ENCODE results near the gene TMEM233. TPM values are rescaled to one million over a fixed set of nuclear protein-coding genes. Genes with fewer than 3 reads are reported as not detected.

The TMEM233 gene
- total RNA-seq, result not detected

GRCh38 chr12:119593578-119594398, at the start of gene TMEM233:
TSS of gene TMEM233 (plus strand) at chr12:119593774. CDS start at chr12:119593849, 75 bp downstream.
- POLR2A ChIA-PET, result no interaction called here
- CTCF ChIA-PET, result no interaction called here

GRCh38 chr12:119544765-119545625, 48.6 kb upstream of the TMEM233 start:
- CTCF ChIA-PET, result interaction anchor here (0.6 to 1.9 kb wide), 5 partner anchors 8 to 1140 kb away, joined by 3 to 7 read pairs (median 3); no protein-coding TSS in a partner anchor
- POLR2A ChIA-PET, result no interaction called here

- ChIA-PET POLR2A (no interaction called here), CTCF (no interaction called here)
These were observed 47.2 kb upstream of the TMEM233 start for GRCh38 chr12:119546340-119546739.

GRCh38 chr12:119547001-119547400, 46.6 kb upstream of the TMEM233 start:
- POLR2A ChIA-PET, result no interaction called here
- CTCF ChIA-PET, result no interaction called here

GRCh38 chr12:119556854-119557253, 36.7 kb upstream of the TMEM233 start:
- POLR2A ChIA-PET, result no interaction called here
- CTCF ChIA-PET, result no interaction called here

GRCh38 chr12:119565404-119565803, 28.2 kb upstream of the TMEM233 start:
- ChIA-PET CTCF (no interaction called here), POLR2A (no interaction called here)

- CTCF ChIA-PET, result no interaction called here
- POLR2A ChIA-PET, result no interaction called here
These were observed 22.8 kb upstream of the TMEM233 start for GRCh38 chr12:119570771-119571170.

GRCh38 chr12:119573086-119573485, 20.5 kb upstream of the TMEM233 start:
- CTCF ChIA-PET, result no interaction called here
- POLR2A ChIA-PET, result no interaction called here

GRCh38 chr12:119574255-119574654, 19.3 kb upstream of the TMEM233 start:
- CTCF ChIA-PET, result no interaction called here
- POLR2A ChIA-PET, result no interaction called here

- ChIA-PET POLR2A (no interaction called here), CTCF (no interaction called here)
These were observed 17.3 kb upstream of the TMEM233 start for GRCh38 chr12:119576118-119576810.

GRCh38 chr12:119576915-119577314, 16.7 kb upstream of the TMEM233 start:
- CTCF ChIA-PET, result no interaction called here

GRCh38 chr12:119578112-119578511, 15.5 kb upstream of the TMEM233 start:
- ChIA-PET POLR2A (no interaction called here), CTCF (no interaction called here)

More at GRCh38 chr12:119576915-119577314, 16.7 kb upstream of the TMEM233 start:
- POLR2A ChIA-PET, result no interaction called here

GRCh38 chr12:119589097-119589496, 4.5 kb upstream of the TMEM233 start:
- ChIA-PET CTCF (no interaction called here), POLR2A (no interaction called here)

GRCh38 chr12:119589634-119590033, 3.9 kb upstream of the TMEM233 start:
- ChIA-PET POLR2A (no interaction called here), CTCF (no interaction called here)

- CTCF ChIA-PET, result no interaction called here
- POLR2A ChIA-PET, result no interaction called here
These were observed 1.3 kb upstream of the TMEM233 start for GRCh38 chr12:119592232-119592631.

- POLR2A ChIA-PET, result no interaction called here
- CTCF ChIA-PET, result no interaction called here
These were observed 791 bp downstream of the TMEM233 start for GRCh38 chr12:119594399-119594730.

GRCh38 chr12:119594772-119595445, 1.3 kb downstream of the TMEM233 start:
- ChIA-PET POLR2A (no interaction called here), CTCF (no interaction called here)

GRCh38 chr12:119598159-119598558, 4.6 kb downstream of the TMEM233 start:
- POLR2A ChIA-PET, result no interaction called here
- CTCF ChIA-PET, result no interaction called here

GRCh38 chr12:119601877-119602733, 8.5 kb downstream of the TMEM233 start:
- CTCF ChIA-PET, result no interaction called here
- POLR2A ChIA-PET, result no interaction called here

Measured in activated CD8-positive, alpha-beta memory T cell treated with anti-CD3 and anti-CD28 coated beads for 36 hours (primary cell).